AG04450 (cell line): ENCODE results near the gene LRMDA. TPM values are rescaled to one million over a fixed set of nuclear protein-coding genes. Genes with fewer than 3 reads are reported as not detected.

Source experiments
- CTCF ChIA-PET: fragments of 300-600, 350-600 bp; formaldehyde crosslinking; extraction: SDS; loops from one replicate; lab custom pipeline; 2022; ENCODE audit warnings: antibody characterized with exemption, inconsistent platforms; lab: Charles Lee
- POLR2A ChIA-PET: fragments of 350-600 bp; formaldehyde crosslinking; extraction: SDS; loops from one replicate; lab custom pipeline; 2021; ENCODE audit warnings: antibody characterized with exemption, inconsistent platforms; lab: Yijun Ruan, JAX
- DNase-seq: peaks from one replicate; pipeline ENCODE4 v3.0.0-alpha.2; 2011; ENCODE audit warnings: low read depth, low spot score
- H3K27ac ChIP-seq: one replicate; pipeline ENCODE4 v1.5.1; 2012; ENCODE audit warnings: low read depth, low read length, control low read depth
- H3K27me3 ChIP-seq: one replicate; pipeline ENCODE4 v1.6.0; 2012; ENCODE audit warnings: low read length; ENCODE audit not compliant: control insufficient read depth, insufficient read depth
- H3K4me3 ChIP-seq: 2 replicates; pipeline ENCODE4 v1.5.1; 2011; ENCODE audit warnings: mild to moderate bottlenecking, low read depth, low read length, control low read depth
- H3K9me3 ChIP-seq: 2 replicates; pipeline ENCODE4 v1.5.1; 2012; ENCODE audit warnings: low read length; ENCODE audit not compliant: control insufficient read depth, insufficient read depth
- CTCF ChIP-seq: IDR thresholded peaks from 2 replicates; pipeline ENCODE4 v1.5.1; 2011; ENCODE audit warnings: low read depth, low read length, control low read depth, inconsistent platforms
- polyA plus RNA-seq: library from polyadenylated mRNA; depleted of rRNA; stranded (reverse); fragments of >200 nt; gene quantifications from 2 replicates; pipeline ENCODE4 v1.2.3, GENCODE V29; 2011

Gene LRMDA
- polyA plus RNA-seq, 1 experiment: 0.12 TPM

GRCh38 chr10:75646916-75647315 is 215.5 kb downstream of the LRMDA start:
- Histone ChIP-seq H3K27me3 (no peaks in the 10 kb centered on the region), H3K4me3 (no peak overlapping the region), H3K9me3 (no peaks in the 10 kb centered on the region), H3K27ac (no peak overlapping the region)
- ChIA-PET POLR2A (no interaction called here), CTCF (no interaction called here)
- no peak for TF ChIP-seq CTCF
- no peak for DNase-seq

- ChIA-PET POLR2A (no interaction called here), CTCF (no interaction called here)
Measured at GRCh38 chr10:75647675-75648074, 216.3 kb downstream of the LRMDA start.

GRCh38 chr10:75648351-75648750 is 216.9 kb downstream of the LRMDA start:
- ChIA-PET CTCF (no interaction called here), POLR2A (no interaction called here)
- Histone ChIP-seq H3K27me3 (no peaks in the 10 kb centered on the region), H3K27ac (no peak overlapping the region), H3K9me3 (no peaks in the 10 kb centered on the region), H3K4me3 (no peak overlapping the region)
- TF ChIP-seq CTCF: no peak
- no peak for DNase-seq

More at GRCh38 chr10:75647675-75648074, 216.3 kb downstream of the LRMDA start:
- Histone ChIP-seq H3K9me3 (no peaks in the 10 kb centered on the region), H3K4me3 (no peak overlapping the region), H3K27me3 (no peaks in the 10 kb centered on the region), H3K27ac (no peak overlapping the region)
- no peak for TF ChIP-seq CTCF
- DNase-seq: no peak

- no peak overlapping the region for H3K27ac ChIP-seq
- CTCF ChIA-PET: no interaction called here
- TF ChIP-seq CTCF: no peak
- H3K27me3 ChIP-seq: no peaks in the 10 kb centered on the region
- H3K4me3 ChIP-seq: no peak overlapping the region
- POLR2A ChIA-PET: no interaction called here
- DNase-seq: no peak
- no peaks in the 10 kb centered on the region for H3K9me3 ChIP-seq
Measured at GRCh38 chr10:75648854-75649253, 217.4 kb downstream of the LRMDA start.

- ChIA-PET POLR2A (no interaction called here), CTCF (no interaction called here)
Measured at GRCh38 chr10:75649466-75649865, 218.0 kb downstream of the LRMDA start.

More at GRCh38 chr10:75649466-75649865, 218.0 kb downstream of the LRMDA start:
- no peak for TF ChIP-seq CTCF
- H3K4me3 ChIP-seq: no peak overlapping the region
- H3K27ac ChIP-seq: no peak overlapping the region
- no peak for DNase-seq
- H3K27me3 ChIP-seq: no peaks in the 10 kb centered on the region
- H3K9me3 ChIP-seq: no peaks in the 10 kb centered on the region
